Hematopoietic multipotent progenitor cell treated with erythropoietin and hydrocortisone succinate and interleukin-3 and kit ligand, for 4 days (in vitro differentiated cells): ENCODE data around the gene DET1.
"Not testable (repeated sequence)": the region's sequence is repeated elsewhere in the genome, so short reads cannot be mapped to it uniquely, and the experiment has no call there.

Experiments used
- DNase-seq: peaks from one replicate; pipeline ENCODE4 v3.0.0-alpha.2; 2015

Gene DET1

GRCh38 chr15:88539441-88539840 lies 7.0 kb downstream of the DET1 start:
- DNase-seq = no peak

GRCh38 chr15:88538972-88539371 lies 7.5 kb downstream of the DET1 start:
- no peak for DNase-seq

- DNase-seq = no peak
These were observed 8.7 kb downstream of the DET1 start for GRCh38 chr15:88537591-88538317.

- DNase-seq = no peak
These were observed 10.7 kb downstream of the DET1 start for GRCh38 chr15:88535607-88536313.

GRCh38 chr15:88535100-88535499 lies 11.4 kb downstream of the DET1 start:
- no peak for DNase-seq

- no peak for DNase-seq
These were observed 13.1 kb downstream of the DET1 start for GRCh38 chr15:88533376-88533775.

- DNase-seq = no peak
These were observed 17.4 kb downstream of the DET1 start for GRCh38 chr15:88529021-88529630.

GRCh38 chr15:88526247-88526879 lies 20.1 kb downstream of the DET1 start:
- no peak for DNase-seq

- no peak for DNase-seq
These were observed 21.1 kb downstream of the DET1 start for GRCh38 chr15:88525418-88525817.

- not testable (repeated sequence) for DNase-seq
These were observed 22.4 kb downstream of the DET1 start for GRCh38 chr15:88524094-88524493.

GRCh38 chr15:88518903-88519302 lies 27.6 kb downstream of the DET1 start:
- DNase-seq = no peak

GRCh38 chr15:88513195-88513594 lies 33.3 kb downstream of the DET1 start:
- no peak for DNase-seq

GRCh38 chr15:88512601-88513000 lies 33.9 kb downstream of the DET1 start:
- DNase-seq = no peak

- no peak for DNase-seq
These were observed 34.4 kb downstream of the DET1 start for GRCh38 chr15:88512078-88512477.

GRCh38 chr15:88511161-88511560 lies 35.3 kb downstream of the DET1 start:
- DNase-seq = no peak

GRCh38 chr15:88509964-88510363 lies 36.5 kb downstream of the DET1 start:
- no peak for DNase-seq

- DNase-seq = no peak
These were observed 37.2 kb downstream of the DET1 start for GRCh38 chr15:88509321-88509720.

GRCh38 chr15:88506628-88507027 lies 39.9 kb downstream of the DET1 start:
- DNase-seq = no peak

GRCh38 chr15:88505721-88506120 lies 40.8 kb downstream of the DET1 start:
- DNase-seq = no peak

GRCh38 chr15:88504445-88504844 lies 42.0 kb downstream of the DET1 start:
- no peak for DNase-seq

- no peak for DNase-seq
These were observed 47.5 kb downstream of the DET1 start for GRCh38 chr15:88498996-88499395.

- no peak for DNase-seq
These were observed 49.2 kb downstream of the DET1 start for GRCh38 chr15:88497109-88497765.

GRCh38 chr15:88493844-88494243 lies 52.6 kb downstream of the DET1 start:
- no peak for DNase-seq
